HG03521 (cell line): ENCODE measurements around the gene FCF1.
"Not testable (repeated sequence)": the region's sequence is repeated elsewhere in the genome, so short reads cannot be mapped to it uniquely, and the experiment has no call there.

ENCODE experiments used
- ATAC-seq: cut with Tn5 transposase; IDR thresholded peaks from one replicate; pipeline ENCODE4 v1.9.1; 2021; ENCODE audit warnings: mild to moderate bottlenecking, moderate library complexity; ENCODE audit not compliant: unreplicated experiment

The FCF1 gene

GRCh38 chr14:74697976-74698375, 15.0 kb upstream of the FCF1 start:
- ATAC-seq, result no peak

DNA sequence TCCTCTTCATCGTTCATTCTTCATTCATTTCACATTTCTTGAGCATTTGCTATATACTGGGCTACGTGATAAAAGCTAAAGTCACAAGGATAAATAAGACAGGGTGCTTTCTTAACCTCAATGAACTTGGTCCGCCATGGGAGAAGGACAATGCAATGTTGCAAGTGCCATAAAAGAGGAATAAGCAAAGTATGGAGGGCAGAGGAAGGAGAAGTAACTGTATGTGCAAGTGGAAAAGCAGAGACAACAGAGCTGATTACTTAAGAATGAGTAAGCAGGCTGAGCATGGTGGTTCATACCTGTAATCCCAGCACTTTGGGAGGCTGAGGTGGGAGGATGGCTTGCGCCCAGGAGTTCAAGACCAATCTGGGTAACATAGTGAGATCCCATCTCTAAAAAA, 14.5 kb upstream of the FCF1 start:
- no peak for ATAC-seq

GRCh38 chr14:74702293-74702692, 10.7 kb upstream of the FCF1 start:
- ATAC-seq, result no peak

DNA sequence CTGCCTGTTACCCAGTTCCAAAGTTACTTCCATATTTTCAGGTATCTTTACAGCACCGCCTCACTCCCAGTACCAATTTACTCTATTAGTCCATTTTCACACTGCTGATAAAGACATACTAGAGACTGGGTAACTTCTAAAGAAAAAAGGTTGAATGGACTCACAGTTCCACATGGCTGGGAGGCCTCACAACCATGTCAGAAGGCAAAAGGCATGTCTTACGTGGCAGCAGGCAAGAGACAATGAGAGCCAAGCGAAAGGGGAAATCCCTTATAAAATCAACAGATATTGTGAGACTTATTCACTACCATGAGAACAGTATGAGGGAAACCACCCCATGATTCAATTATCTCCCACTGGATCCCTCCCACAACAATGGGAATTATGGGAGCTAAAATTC, 9.9 kb upstream of the FCF1 start:
- no peak for ATAC-seq

- no peak for ATAC-seq
Observed at GRCh38 chr14:74704656-74705055, 8.3 kb upstream of the FCF1 start.

DNA sequence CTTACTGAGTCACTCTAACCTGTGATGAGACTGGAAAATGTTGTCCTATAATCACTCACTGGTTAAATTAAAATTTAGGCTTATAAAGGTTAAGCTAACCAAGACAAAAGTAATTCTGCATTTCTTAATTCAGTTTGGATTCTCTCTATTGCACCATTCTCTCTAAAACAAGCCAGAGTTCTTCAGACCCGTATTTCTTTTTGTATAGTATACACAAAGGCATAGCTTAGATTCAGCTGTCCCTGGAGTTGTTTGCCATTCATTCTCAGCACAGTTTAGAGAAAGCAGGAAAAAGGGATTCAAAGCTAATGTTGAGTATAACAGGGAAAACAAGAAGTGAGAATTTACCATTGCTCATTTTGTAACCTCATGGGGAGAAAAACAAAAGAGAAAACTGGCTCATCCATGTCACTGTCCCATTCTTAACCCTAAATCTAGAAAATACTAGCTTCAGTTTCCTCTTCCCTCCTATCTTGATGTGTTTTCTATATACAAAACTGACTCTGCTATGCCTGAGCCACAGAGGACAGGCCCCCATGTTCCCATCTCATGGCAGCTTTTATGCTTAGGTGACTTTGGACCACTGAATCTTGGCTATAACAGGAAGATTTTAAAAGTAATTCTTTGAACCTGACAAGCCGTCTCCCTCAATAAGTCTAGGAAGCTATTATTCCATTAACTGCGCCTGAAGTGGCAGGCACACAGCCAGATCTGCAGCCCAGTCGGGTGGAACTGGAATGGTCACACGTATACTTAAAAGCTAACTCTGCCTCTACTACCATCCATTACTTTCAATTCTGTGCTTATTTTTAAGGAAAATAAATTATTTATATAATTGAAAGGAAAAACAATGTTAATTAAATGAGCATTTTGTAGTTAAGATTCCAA, 7.1 kb upstream of the FCF1 start:
- no peak for ATAC-seq

DNA sequence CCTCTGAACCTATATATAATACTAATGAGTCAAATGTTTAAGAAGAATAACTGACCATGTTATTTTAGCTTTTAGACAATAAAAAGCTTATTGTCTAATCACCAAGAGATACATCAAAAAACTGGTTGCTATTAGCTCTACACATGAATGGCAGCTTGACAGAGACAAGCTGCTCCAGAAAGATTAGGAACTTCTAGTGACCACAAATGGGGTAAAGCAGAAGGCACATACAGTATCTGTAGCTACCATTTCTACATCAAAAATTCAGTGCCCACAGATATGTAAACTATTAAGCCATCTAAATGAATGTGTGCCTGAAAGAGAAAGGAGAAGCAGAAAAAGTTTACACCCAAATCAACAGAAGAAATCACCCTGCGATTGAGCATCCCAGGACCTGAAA, 2.5 kb upstream of the FCF1 start:
- ATAC-seq, result no peak

DNA sequence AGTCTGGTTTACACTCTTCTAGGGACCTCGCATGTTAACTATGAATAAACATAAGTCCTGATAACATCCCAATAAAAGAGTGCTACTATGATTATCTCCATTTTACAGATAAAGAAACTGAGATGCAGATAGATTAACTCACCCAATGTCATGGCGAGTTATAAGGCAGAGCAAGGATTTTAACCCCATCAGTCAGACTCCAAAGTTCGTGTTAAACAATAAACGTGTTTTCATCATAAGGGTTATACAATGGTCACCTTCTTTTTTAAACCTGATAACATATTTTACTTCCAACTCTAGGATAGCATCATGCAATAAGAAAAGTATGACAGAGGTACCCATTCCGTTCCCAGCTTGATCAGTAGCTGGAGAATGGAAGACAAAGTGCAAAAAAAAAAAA, 1.3 kb upstream of the FCF1 start:
- no peak for ATAC-seq

GRCh38 chr14:74713395-74713735, 421 bp downstream of the FCF1 start:
- no peak for ATAC-seq

DNA sequence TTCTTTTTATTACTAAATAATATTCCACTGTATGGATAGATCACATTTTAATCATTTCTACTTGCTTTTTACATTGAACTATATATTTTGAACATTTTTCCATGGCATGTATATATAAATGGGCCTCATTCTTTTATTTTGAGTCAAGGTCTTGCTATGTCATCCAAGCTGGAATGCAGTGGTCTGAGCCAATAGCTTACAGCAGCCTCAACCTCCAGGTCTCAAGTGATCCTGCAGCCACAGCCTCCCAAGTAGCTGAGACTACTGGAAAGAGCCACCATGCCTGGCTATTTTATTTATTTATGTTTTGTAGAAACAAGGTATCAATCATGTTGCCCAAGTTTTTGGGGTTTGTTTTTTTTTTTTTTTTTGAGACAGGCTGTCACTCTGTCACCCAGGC, 7.6 kb downstream of the FCF1 start:
- no peak for ATAC-seq

DNA sequence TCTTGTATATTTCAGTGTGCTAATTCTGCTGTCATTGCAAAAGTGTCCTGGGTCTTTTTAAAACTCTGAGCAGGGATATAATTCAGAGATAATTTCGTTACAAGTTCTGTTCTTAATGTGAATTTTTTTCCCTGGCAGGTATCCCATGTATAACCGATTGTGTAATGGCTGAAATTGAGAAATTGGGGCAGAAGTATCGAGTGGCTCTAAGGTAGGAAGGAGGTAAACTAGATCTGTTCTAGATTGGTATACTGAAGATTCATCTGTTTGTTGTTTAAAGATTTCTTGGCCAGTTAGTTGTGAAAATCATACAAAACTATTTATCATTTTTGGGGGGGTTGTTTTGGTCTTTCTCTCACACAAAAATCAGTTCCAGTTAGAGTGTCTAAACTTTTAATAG, 10.2 kb downstream of the FCF1 start:
- ATAC-seq, result no peak

DNA sequence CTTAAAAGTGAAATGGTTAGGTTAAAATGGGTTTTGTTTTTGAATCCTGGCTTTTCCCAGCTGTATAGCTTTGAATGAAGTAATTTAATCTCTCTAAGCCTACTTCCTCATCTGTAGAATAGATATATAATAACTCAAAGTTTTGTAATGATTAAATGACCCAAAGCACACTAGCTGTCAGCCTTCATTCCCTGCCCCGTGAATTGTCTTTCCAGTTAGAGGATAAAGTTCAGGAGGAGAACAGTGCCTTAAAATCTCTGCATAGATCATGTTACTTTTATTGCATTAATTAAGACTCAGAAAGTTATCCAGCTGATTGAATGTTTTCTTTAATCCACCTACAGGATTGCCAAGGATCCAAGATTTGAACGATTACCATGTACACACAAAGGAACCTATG, 19.4 kb downstream of the FCF1 start:
- ATAC-seq, result no peak

- no peak for ATAC-seq
Observed at GRCh38 chr14:74733221-74733620, 20.3 kb downstream of the FCF1 start.

- ATAC-seq, result no peak
Observed at GRCh38 chr14:74735125-74735524, 22.2 kb downstream of the FCF1 start.

GRCh38 chr14:74737753-74738325, 24.9 kb downstream of the FCF1 start:
- ATAC-seq, result no peak

DNA sequence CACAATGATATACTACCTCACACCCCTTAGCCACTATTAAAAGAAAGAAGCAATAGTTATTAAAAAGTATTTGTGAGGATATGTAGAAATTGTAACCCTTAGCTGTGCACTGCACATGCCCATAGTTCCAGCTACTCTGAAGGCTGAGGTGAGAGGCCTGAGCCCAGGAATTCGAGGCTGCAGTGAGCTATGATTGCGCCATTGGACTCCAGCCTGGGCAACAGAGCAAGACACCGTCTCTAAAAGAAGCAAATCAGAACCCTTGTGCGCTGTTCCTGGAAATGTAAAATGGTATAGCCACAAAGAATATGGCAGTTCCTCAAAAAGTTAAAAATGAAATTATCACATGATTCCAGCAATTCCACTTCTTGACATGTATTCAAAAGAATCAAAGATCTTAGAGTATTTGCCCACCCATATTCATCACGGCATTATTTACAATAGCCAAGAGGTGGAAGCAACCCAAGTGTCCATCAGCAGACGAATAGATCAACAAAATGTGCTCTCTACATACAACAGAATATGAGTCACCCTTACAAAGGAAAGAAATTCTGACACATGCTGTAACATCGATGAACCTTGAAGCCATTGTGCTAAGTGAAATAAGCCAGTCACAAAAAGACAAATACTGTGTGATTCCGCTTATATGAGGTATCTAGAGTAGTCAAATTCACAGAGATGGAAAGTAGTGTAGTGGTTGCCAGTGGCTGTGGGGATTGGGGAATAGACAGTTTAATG, 26.5 kb downstream of the FCF1 start:
- no peak for ATAC-seq

DNA sequence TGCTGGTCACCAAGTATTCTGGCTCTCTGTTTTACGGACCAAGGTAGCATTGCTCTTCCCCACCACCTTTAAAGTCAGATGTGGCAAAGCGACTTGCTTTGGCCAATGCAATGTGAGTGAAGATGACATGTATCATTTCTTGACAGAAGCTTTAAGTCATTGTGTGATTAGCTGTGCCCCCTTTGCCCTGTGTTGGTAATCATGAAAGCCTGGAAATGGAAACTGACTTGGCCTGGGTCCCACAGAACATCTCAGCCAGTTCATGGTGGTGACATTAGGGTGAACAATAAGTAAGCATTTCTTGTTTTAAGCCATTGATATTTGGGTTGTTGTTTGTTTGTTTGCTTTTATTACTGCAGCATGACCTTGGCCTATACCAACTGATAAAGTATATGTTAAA, 34.3 kb downstream of the FCF1 start:
- no peak for ATAC-seq

DNA sequence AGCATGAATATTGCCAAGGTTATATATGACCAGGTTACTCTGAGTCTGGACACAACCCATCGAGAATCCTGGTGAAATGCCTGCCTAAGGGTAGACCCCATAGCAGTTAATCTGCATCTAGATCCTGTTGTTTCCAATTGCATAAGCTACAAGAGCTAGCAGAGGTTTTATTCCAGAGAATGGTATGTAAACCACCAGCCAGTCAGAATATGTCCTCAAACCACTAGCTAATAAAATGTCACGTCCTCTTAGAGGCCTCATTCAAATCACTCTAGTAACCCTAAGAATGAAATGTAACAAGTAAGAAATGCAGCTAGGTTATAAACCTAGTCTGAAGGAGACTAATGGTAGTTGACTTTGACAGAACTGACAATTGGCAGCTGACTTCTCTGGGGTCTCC, 41.2 kb downstream of the FCF1 start:
- no peak for ATAC-seq

GRCh38 chr14:74754899-74755298, 42.0 kb downstream of the FCF1 start:
- ATAC-seq, result no peak

GRCh38 chr14:74756326-74756725, 43.4 kb downstream of the FCF1 start:
- no peak for ATAC-seq

DNA sequence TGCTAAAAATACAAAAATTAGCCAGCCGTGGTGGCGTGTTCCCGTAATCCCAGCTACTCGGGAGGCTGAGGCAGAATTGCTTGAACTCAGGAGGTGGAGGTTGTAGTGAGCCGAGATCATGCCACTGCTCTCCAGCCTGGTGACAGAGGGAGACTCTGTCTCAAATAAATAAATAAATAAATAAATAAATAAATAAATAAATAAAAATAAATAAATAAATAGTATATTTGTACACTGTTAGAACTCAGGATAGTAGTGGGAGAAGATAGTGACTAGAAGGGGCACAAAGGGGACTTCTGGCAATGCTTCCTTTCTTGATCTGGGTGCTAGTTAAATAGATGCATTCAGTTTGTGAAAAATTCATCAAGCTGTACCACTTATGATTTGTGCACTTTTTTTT, 45.6 kb downstream of the FCF1 start:
- ATAC-seq, result not testable (repeated sequence)
